ENCODE data around the gene APOD.

- TF ChIP-seq CTCF (IDR thresholded peaks at IDR 0.05) (no peak), POLR2A (IDR thresholded peaks at IDR 0.05) (no peak), POLR2AphosphoS5 (IDR thresholded peaks at IDR 0.05) (no peak)
Observed at GRCh38 chr3:195596765-195597171, 13.0 kb upstream of the APOD start.
